WTC11 (cell line): ENCODE results near the gene KDM4B.

Source experiments
- ATF2 ChIP-seq: sonication (generic); formaldehyde crosslinking; IDR thresholded peaks from 2 replicates; pipeline ENCODE4 v1.8.1; 2022; ENCODE audit warnings: low read depth, missing genetic modification reagents, borderline replicate concordance
- ATF3 ChIP-seq: sonication (generic); formaldehyde crosslinking; conservative IDR thresholded peaks from 2 replicates; pipeline ENCODE4 v1.8.1; 2022; ENCODE audit warnings: mild to moderate bottlenecking, missing genetic modification reagents
- ATF6 ChIP-seq: sonication (generic); formaldehyde crosslinking; IDR thresholded peaks from 2 replicates; pipeline ENCODE4 v1.8.1; 2023; ENCODE audit warnings: mild to moderate bottlenecking, missing genetic modification reagents
- CREB1 ChIP-seq: sonication (generic); formaldehyde crosslinking; IDR thresholded peaks from 2 replicates; pipeline ENCODE4 v1.8.0; 2023; ENCODE audit warnings: mild to moderate bottlenecking, missing genetic modification reagents
- CTCF ChIP-seq: fragments of 200-600 bp; IDR thresholded peaks from 2 replicates; pipeline ENCODE4 v1.8.0; 2022; ENCODE audit warnings: antibody characterized with exemption
- MAX ChIP-seq: sonication (generic); formaldehyde crosslinking; IDR thresholded peaks from 2 replicates; pipeline ENCODE4 v1.8.0; 2022; ENCODE audit warnings: mild to moderate bottlenecking, missing genetic modification reagents
- NR2C2 ChIP-seq: sonication (generic); formaldehyde crosslinking; IDR thresholded peaks from 2 replicates; pipeline ENCODE4 v1.8.0; 2022; ENCODE audit warnings: mild to moderate bottlenecking, missing genetic modification reagents
- USF2 ChIP-seq: sonication (generic); formaldehyde crosslinking; IDR thresholded peaks from 2 replicates; pipeline ENCODE4 v1.8.1; 2023; ENCODE audit warnings: mild to moderate bottlenecking, missing genetic modification reagents, moderate library complexity

GRCh38 chr19:5066768-5067167 is 97.9 kb downstream of the KDM4B start:
- TF ChIP-seq ATF6 (no peak), USF2 (CRISPR knock-in tag) (no peak), CREB1 (CRISPR knock-in tag) (no peak), CTCF (no peak), ATF2 (CRISPR knock-in tag) (no peak), ATF3 (CRISPR knock-in tag) (no peak), MAX (CRISPR knock-in tag) (no peak), NR2C2 (CRISPR knock-in tag) (no peak)
